ENCODE results near the gene SP6.

DNA sequence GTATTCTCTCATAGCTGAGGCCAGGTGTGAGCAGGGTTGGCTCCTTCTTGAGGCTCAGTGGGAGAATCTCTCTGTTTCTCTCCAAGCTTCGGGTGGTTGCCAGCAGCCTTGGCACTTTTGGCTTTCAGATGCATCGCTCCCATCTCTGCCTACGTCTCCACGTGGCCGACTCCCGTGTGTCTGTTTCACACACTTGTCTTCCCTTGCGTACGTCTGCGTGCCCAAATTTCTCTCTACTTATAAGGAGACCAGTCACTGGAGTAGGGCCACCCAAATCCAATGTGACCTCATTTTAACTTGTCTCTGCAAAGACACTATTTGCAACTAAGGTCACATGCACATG, 44.1 kb downstream of the SP6 start:
- TF ChIP-seq POLR2A (IDR thresholded peaks at IDR 0.05), result no peak
- TF ChIP-seq, protein P1, sequence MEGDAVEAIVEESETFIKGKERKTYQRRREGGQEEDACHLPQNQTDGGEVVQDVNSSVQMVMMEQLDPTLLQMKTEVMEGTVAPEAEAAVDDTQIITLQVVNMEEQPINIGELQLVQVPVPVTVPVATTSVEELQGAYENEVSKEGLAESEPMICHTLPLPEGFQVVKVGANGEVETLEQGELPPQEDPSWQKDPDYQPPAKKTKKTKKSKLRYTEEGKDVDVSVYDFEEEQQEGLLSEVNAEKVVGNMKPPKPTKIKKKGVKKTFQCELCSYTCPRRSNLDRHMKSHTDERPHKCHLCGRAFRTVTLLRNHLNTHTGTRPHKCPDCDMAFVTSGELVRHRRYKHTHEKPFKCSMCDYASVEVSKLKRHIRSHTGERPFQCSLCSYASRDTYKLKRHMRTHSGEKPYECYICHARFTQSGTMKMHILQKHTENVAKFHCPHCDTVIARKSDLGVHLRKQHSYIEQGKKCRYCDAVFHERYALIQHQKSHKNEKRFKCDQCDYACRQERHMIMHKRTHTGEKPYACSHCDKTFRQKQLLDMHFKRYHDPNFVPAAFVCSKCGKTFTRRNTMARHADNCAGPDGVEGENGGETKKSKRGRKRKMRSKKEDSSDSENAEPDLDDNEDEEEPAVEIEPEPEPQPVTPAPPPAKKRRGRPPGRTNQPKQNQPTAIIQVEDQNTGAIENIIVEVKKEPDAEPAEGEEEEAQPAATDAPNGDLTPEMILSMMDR (IDR thresholded peaks at IDR 0.05), result no peak

All from gastroesophageal sphincter (tissue), 3 donors.